Cardiac muscle cell (in vitro differentiated cells and primary cell): ENCODE measurements around the gene ERGIC1. TPM values are rescaled to one million over a fixed set of nuclear protein-coding genes. Genes with fewer than 3 reads are reported as not detected.

Experiments
- DNase-seq, 2 donors: peaks; one replicate each; pipeline versions ENCODE4 v3.0.0 to v3.0.0-alpha.2; 2010 to 2017; ENCODE audit warnings: low read depth in 1 of 2, low spot score in 1 of 2
- H3K27ac ChIP-seq: fragments of 200-600 bp; sonication (generic); 2 replicates; pipeline ENCODE4 v1.5.1; 2016
- H3K27me3 ChIP-seq: fragments of 200-600 bp; sonication (generic); 2 replicates; pipeline ENCODE4 v1.6.0; 2016; ENCODE audit warnings: control low read depth
- H3K36me3 ChIP-seq: fragments of 200-600 bp; sonication (generic); 2 replicates; pipeline ENCODE4 v1.5.1; 2016; ENCODE audit warnings: control low read depth
- H3K4me1 ChIP-seq: fragments of 200-600 bp; sonication (generic); 2 replicates; pipeline ENCODE4 v1.8.1; 2017; ENCODE audit warnings: low read depth, mild to moderate bottlenecking, mixed run types
- H3K4me3 ChIP-seq: fragments of 200-600 bp; sonication (generic); 2 replicates; pipeline ENCODE4 v1.5.1; 2016; ENCODE audit warnings: mild to moderate bottlenecking
- H3K9me3 ChIP-seq: fragments of 200-600 bp; sonication (generic); 2 replicates; pipeline ENCODE4 v1.5.1; 2017; ENCODE audit warnings: low read depth, mild to moderate bottlenecking, control low read depth
- CTCF ChIP-seq: IDR thresholded peaks from 2 replicates; pipeline ENCODE4 v1.5.1; 2012; ENCODE audit warnings: low read depth, mild to moderate bottlenecking, low read length
- polyA plus RNA-seq: library from polyadenylated mRNA; unstranded; fragments of >200 nt; fragmentation: Nextera tagmentation; extraction: Ambion mirVana; gene quantifications from 2 replicates; pipeline ENCODE4 v1.2.1, GENCODE V29; 2016
- total RNA-seq: library from RNA; depleted of rRNA; stranded (reverse); fragments of >200 nt; gene quantifications from 2 replicates; pipeline ENCODE4 v1.2.3, GENCODE V29; 2016

The ERGIC1 gene
- total and polyA plus RNA-seq, 2 experiments from 2014 or later, result 15.4 to 77.3 TPM

- H3K4me1 ChIP-seq, result peaks cover 46% of the 10 kb centered on the region
- H3K36me3 ChIP-seq, result no peaks in the 10 kb centered on the region
- no peaks in the 10 kb centered on the region for H3K9me3 ChIP-seq
- H3K27ac ChIP-seq, result no peak overlapping the region
- no peak for DNase-seq
- TF ChIP-seq CTCF, result no peak
- no peak overlapping the region for H3K4me3 ChIP-seq
- no peaks in the 10 kb centered on the region for H3K27me3 ChIP-seq
Measured at GRCh38 chr5:172874647-172875504, 40.8 kb downstream of the ERGIC1 start.

GRCh38 chr5:172875505-172876279 lies 41.6 kb downstream of the ERGIC1 start:
- no peak for DNase-seq
- Histone ChIP-seq H3K36me3 (no peaks in the 10 kb centered on the region), H3K27ac (no peak overlapping the region), H3K4me3 (no peak overlapping the region), H3K27me3 (no peaks in the 10 kb centered on the region), H3K4me1 (peaks cover 40% of the 10 kb centered on the region), H3K9me3 (no peaks in the 10 kb centered on the region)
- TF ChIP-seq CTCF, result no peak

GRCh38 chr5:172876578-172876977 lies 42.5 kb downstream of the ERGIC1 start:
- no peak for TF ChIP-seq CTCF
- Histone ChIP-seq H3K9me3 (no peaks in the 10 kb centered on the region), H3K4me1 (peaks cover 31% of the 10 kb centered on the region), H3K27me3 (no peaks in the 10 kb centered on the region), H3K27ac (no peak overlapping the region), H3K36me3 (no peaks in the 10 kb centered on the region), H3K4me3 (no peak overlapping the region)
- no peak for DNase-seq

- no peak overlapping the region for H3K4me3 ChIP-seq
- no peaks in the 10 kb centered on the region for H3K36me3 ChIP-seq
- H3K27ac ChIP-seq, result peak overlapping the region; percentile 39
- H3K27me3 ChIP-seq, result no peaks in the 10 kb centered on the region
- no peak for TF ChIP-seq CTCF
- H3K4me1 ChIP-seq, result peaks cover 20% of the 10 kb centered on the region
- no peaks in the 10 kb centered on the region for H3K9me3 ChIP-seq
- no peak for DNase-seq
Measured at GRCh38 chr5:172877466-172878260, 43.6 kb downstream of the ERGIC1 start.

- no peak overlapping the region for H3K4me3 ChIP-seq
- H3K4me1 ChIP-seq, result peaks cover 11% of the 10 kb centered on the region
- DNase-seq, result no peak
- no peaks in the 10 kb centered on the region for H3K9me3 ChIP-seq
- peak overlapping the region; percentile 39 for H3K27ac ChIP-seq
- no peaks in the 10 kb centered on the region for H3K27me3 ChIP-seq
- no peak for TF ChIP-seq CTCF
- no peaks in the 10 kb centered on the region for H3K36me3 ChIP-seq
Measured at GRCh38 chr5:172878585-172878932, 44.5 kb downstream of the ERGIC1 start.
